IMR-90 (cell line): ENCODE data around the gene MAGI2. TPM values are rescaled to one million over a fixed set of nuclear protein-coding genes. Genes with fewer than 3 reads are reported as not detected.

Experiments
- ATAC-seq: fragments of 200-7000 bp; cut with Tn5 transposase; 2 replicates; pipeline ENCODE4 v1.9.1; 2020; ENCODE audit warnings: low read depth, mild to moderate bottlenecking, moderate library complexity
- BruUV-seq: library from RNA; stranded (reverse); fragments of 400-500 nt; replicated peaks from 2 replicates; lab custom pipeline; 2021; lab: Mats Ljungman, UMichigan
- CTCF ChIA-PET: fragments of 300-600 bp; formaldehyde crosslinking; extraction: SDS; loops from one replicate; lab custom pipeline; 2021; ENCODE audit warnings: antibody characterized with exemption; lab: Yijun Ruan, JAX
- POLR2A ChIA-PET: fragments of 300-600 bp; sonication (Branson Sonifier 250); formaldehyde crosslinking; loops from one replicate; lab custom pipeline; 2022; ENCODE audit warnings: antibody characterized with exemption; ENCODE audit not compliant: unreplicated experiment; lab: Charles Lee
- DNase-seq: peaks from one replicate; pipeline ENCODE4 v3.0.0; 2013
- H2AFZ ChIP-seq: replicated peaks from 2 replicates; pipeline ENCODE3; 2013; ENCODE audit warnings: low read length, mild to moderate bottlenecking; ENCODE audit not compliant: poor library complexity
- H2AK5ac ChIP-seq: 2 replicates; pipeline ENCODE4 v1.6.1; 2013; ENCODE audit warnings: low read depth, low read length, inconsistent platforms
- H2AK9ac ChIP-seq: replicated peaks from 2 replicates; pipeline ENCODE3; 2013; ENCODE audit warnings: mild to moderate bottlenecking, low read depth, low read length, moderate library complexity; ENCODE audit not compliant: poor library complexity
- H2BK120ac ChIP-seq: 2 replicates; pipeline ENCODE4 v1.6.1; 2013; ENCODE audit warnings: low read depth, low read length, inconsistent platforms
- H2BK15ac ChIP-seq: 3 replicates; pipeline ENCODE4 v1.6.1; 2013; ENCODE audit warnings: low read depth, low read length, inconsistent platforms
- H2BK20ac ChIP-seq: 2 replicates; pipeline ENCODE4 v1.6.1; 2013; ENCODE audit warnings: low read depth, mild to moderate bottlenecking, inconsistent platforms, low read length, moderate library complexity
- H2BK5ac ChIP-seq: 2 replicates; pipeline ENCODE4 v1.6.1; 2013; ENCODE audit warnings: mild to moderate bottlenecking, low read depth, low read length, inconsistent platforms; ENCODE audit not compliant: poor library complexity, severe bottlenecking
- H3K14ac ChIP-seq: replicated peaks from 2 replicates; pipeline ENCODE4 v1.6.1; 2013; ENCODE audit warnings: low read depth, low read length, inconsistent platforms
- H3K18ac ChIP-seq: 2 replicates; pipeline ENCODE4 v1.6.1; 2013; ENCODE audit warnings: low read depth, low read length, control low read depth
- H3K23ac ChIP-seq: 2 replicates; pipeline ENCODE4 v1.6.1; 2013; ENCODE audit warnings: low read depth, low read length, inconsistent platforms
- H3K27ac ChIP-seq: 2 replicates; pipeline ENCODE4 v1.5.1; 2013; ENCODE audit warnings: mild to moderate bottlenecking, control low read depth, low read length; ENCODE audit not compliant: insufficient read depth
- H3K27me3 ChIP-seq: 2 replicates; pipeline ENCODE4 v1.6.1; 2013; ENCODE audit warnings: low read length; ENCODE audit not compliant: control insufficient read depth, insufficient read depth
- H3K36me3 ChIP-seq: 2 replicates; pipeline ENCODE4 v1.6.1; 2013; ENCODE audit warnings: low read length, mixed read lengths; ENCODE audit not compliant: control insufficient read depth, insufficient read depth
- H3K4ac ChIP-seq: 2 replicates; pipeline ENCODE4 v1.6.1; 2013; ENCODE audit warnings: low read depth, low read length, inconsistent platforms
- H3K4me1 ChIP-seq: 2 replicates; pipeline ENCODE4 v1.6.1; 2013; ENCODE audit warnings: low read length, mixed read lengths; ENCODE audit not compliant: control insufficient read depth, insufficient read depth
- H3K4me2 ChIP-seq: 2 replicates; pipeline ENCODE4 v1.6.1; 2013; ENCODE audit warnings: low read depth, mild to moderate bottlenecking, control low read depth, low read length, moderate library complexity
- H3K4me3 ChIP-seq: 2 replicates; pipeline ENCODE4 v1.5.1; 2013; ENCODE audit warnings: low read depth, mild to moderate bottlenecking, control low read depth, low read length, moderate library complexity; ENCODE audit not compliant: insufficient read depth
- H3K56ac ChIP-seq: 2 replicates; pipeline ENCODE4 v1.6.1; 2013; ENCODE audit warnings: low read length, inconsistent platforms; ENCODE audit not compliant: insufficient read depth; ENCODE audit errors: extremely low read depth
- H3K79me1 ChIP-seq, 2 experiments: 2 replicates each; pipeline ENCODE4 v1.6.1; 2013; ENCODE audit warnings: low read length in 2 of 2, inconsistent platforms in 1 of 2, low read depth in 1 of 2
- H3K9ac ChIP-seq: 2 replicates; pipeline ENCODE4 v1.6.1; 2013; ENCODE audit warnings: low read depth, low read length, control low read depth
- H3K9me1 ChIP-seq: 2 replicates; pipeline ENCODE4 v1.6.1; 2013; ENCODE audit warnings: low read length, inconsistent platforms; ENCODE audit not compliant: insufficient read depth
- H3K9me3 ChIP-seq: 2 replicates; pipeline ENCODE4 v1.6.1; 2013; ENCODE audit warnings: low read length; ENCODE audit not compliant: control insufficient read depth, insufficient read depth
- H4K20me1 ChIP-seq: 2 replicates; pipeline ENCODE4 v1.6.1; 2013; ENCODE audit warnings: low read length, inconsistent platforms; ENCODE audit not compliant: insufficient read depth
- H4K5ac ChIP-seq: 2 replicates; pipeline ENCODE4 v1.6.1; 2013; ENCODE audit warnings: mild to moderate bottlenecking, low read depth, low read length, control low read depth
- H4K8ac ChIP-seq, 2 experiments: 2 replicates each; pipeline ENCODE4 v1.6.1; 2013; ENCODE audit warnings: low read depth in 2 of 2, low read length in 2 of 2, control low read depth in 1 of 2, inconsistent platforms in 1 of 2
- H4K91ac ChIP-seq: 2 replicates; pipeline ENCODE4 v1.6.1; 2013; ENCODE audit warnings: low read depth, low read length, inconsistent platforms; ENCODE audit not compliant: insufficient read depth
- BHLHE40 ChIP-seq: fragments of 150-350 bp; IDR thresholded peaks from 2 replicates; pipeline ENCODE4 v1.6.1; 2016; ENCODE audit warnings: mild to moderate bottlenecking, low read depth, low read length
- CEBPB ChIP-seq: IDR thresholded peaks from 2 replicates; pipeline ENCODE4 v1.6.1; 2012; ENCODE audit warnings: low read depth, low read length, improper control_type of control experiment
- WGBS, 2 experiments: methylation state at CpG; one replicate each; pipeline versions ENCODE4 v1.1.5 to v1.1.7; 2013; ENCODE audit warnings: missing lambda C conversion rate in 2 of 2; ENCODE audit not compliant: insufficient read length in 1 of 2; ENCODE audit errors: extremely low coverage in 2 of 2; 5-methylcytosine and 5-hydroxymethylcytosine counted together
- dilution Hi-C: fragments of 300-500 bp; cut with HindIII; formaldehyde crosslinking; loops from one replicate; pipeline ENCODE4 v1.14.3; 2018; ENCODE audit warnings: low sequenced_read_pairs; ENCODE audit not compliant: unreplicated experiment
- in situ Hi-C: fragments of 300-500 bp; cut with MboI; formaldehyde crosslinking; loops from 3 replicates; pipeline ENCODE4 v1.14.3; 2019; ENCODE audit warnings: low sequenced_read_pairs, inconsistent platforms, mixed read lengths
- intact Hi-C: fragments of 100-400 bp; cut with micrococcal nuclease; formaldehyde crosslinking; loops from 2 replicates; pipeline ENCODE4 v1.10.0; 2022
- polyA plus RNA-seq, 3 experiments: library from polyadenylated mRNA; depleted of rRNA; stranded (reverse); fragments of >200 nt; gene quantifications; 2 replicates each; pipeline ENCODE4 v1.2.3, GENCODE V29; 2012; ENCODE audit warnings: low replicate concordance in 1 of 3
- total RNA-seq: library from RNA; depleted of rRNA; stranded (reverse); fragments of >200 nt; gene quantifications from 2 replicates; pipeline ENCODE4 v1.2.3, GENCODE V29; 2012

The MAGI2 gene
- total and polyA plus RNA-seq, 2 of the 4 experiments (the other 2 are of a cell fraction), result 2.5 to 17.9 TPM

GRCh38 chr7:78690174-78690573 is 763.3 kb downstream of the MAGI2 start:
- intact Hi-C loops (loop anchor here (10.0 kb wide), 2 partner anchors 555 to 595 kb away; no protein-coding TSS in a partner anchor), in situ Hi-C loops (no loop called here), dilution Hi-C loops (no loop called here)
- peak; percentile 90 for ATAC-seq
- Histone ChIP-seq H2BK5ac (no peak overlapping the region), H3K9me3 (no peaks in the 10 kb centered on the region), H4K5ac (no peak overlapping the region), H3K56ac (no peak overlapping the region), H2BK120ac (no peak overlapping the region), H2AK9ac (no peak overlapping the region), H2BK15ac (no peak overlapping the region), H2AFZ (no peak overlapping the region), H3K9me1 (peaks cover 3% of the 10 kb centered on the region), H3K4me3 (no peak overlapping the region), H2AK5ac (peak overlapping the region; percentile 61; the same call in 1 of the 2 replicates), H4K8ac (no peak overlapping the region), H3K9ac (no peak overlapping the region), H4K91ac (no peak overlapping the region), H3K23ac (no peak overlapping the region; the same call in 1 of the 2 replicates), H3K79me1 (peaks cover 0 to 3% of the 10 kb centered on the region in 2 experiments; a peak in 2 of 4 replicates), H4K20me1 (no peaks in the 10 kb centered on the region; the same call in 1 of the 2 replicates), H3K18ac (no peak overlapping the region), H3K4me2 (peak overlapping the region; percentile 20; the same call in 1 of the 2 replicates), H3K4me1 (no peaks in the 10 kb centered on the region; the same call in 1 of the 2 replicates), H3K4ac (no peak overlapping the region; the same call in 1 of the 2 replicates), H3K27ac (no peak overlapping the region), H3K36me3 (no peaks in the 10 kb centered on the region), H2BK20ac (peak overlapping the region; percentile 71; the same call in 1 of the 2 replicates), H3K27me3 (no peaks in the 10 kb centered on the region), H3K14ac (0 out of 2 replicates have a peak overlapping the region, but pooled peaks have one; percentile 67)
- TF ChIP-seq CEBPB (peak; percentile 62), BHLHE40 (no peak)
- WGBS, 2 experiments, result no CpG with 5 or more reads among the region's 4 CpGs
- ChIA-PET POLR2A (interaction anchor here (0.6 kb wide), 1 partner anchor 13 kb away, joined by 8 read pairs; no protein-coding TSS in a partner anchor), CTCF (no interaction called here)
- BruUV-seq, result no TSS peak
- peak; percentile 69 for DNase-seq
